ENCODE measurements around the gene EDC4. TPM values are rescaled to one million over a fixed set of nuclear protein-coding genes. Genes with fewer than 3 reads are reported as not detected.

EDC4 gene
- total RNA-seq, 1 experiment from 2014 or later = 100 TPM

GRCh38 chr16:67877064-67877463, 4.2 kb downstream of the EDC4 start:
- ATAC-seq (no peak), DNase-seq (ENCODE audit: low read depth, low spot score) (no peak)
- Histone ChIP-seq H3K27me3 (ENCODE audit: insufficient read depth, low read length) (no peaks in the 10 kb centered on the region), H2AFZ (ENCODE audit: low read depth, low read length, poor library complexity, severe bottlenecking) (no peak overlapping the region), H3K36me3 (ENCODE audit: control insufficient read depth in 1 of 2, insufficient read depth in 2 of 2, low read length in 2 of 2) (peaks cover 41 to 56% of the 10 kb centered on the region in 2 experiments; a peak in 3 of 4 replicates), H3K4me1 (ENCODE audit: control insufficient read depth in 1 of 2, insufficient read depth in 2 of 2, low read length in 2 of 2) (peaks cover 7 to 17% of the 10 kb centered on the region in 2 experiments), H4K20me1 (ENCODE audit: insufficient read depth) (no peaks in the 10 kb centered on the region), H3K9me2 (ENCODE audit: insufficient read depth) (no peaks in the 10 kb centered on the region), H3K9ac (ENCODE audit: low read length) (no peak overlapping the region), H3K79me2 (ENCODE audit: insufficient read depth, low read length) (peaks cover 39% of the 10 kb centered on the region), H3K9me3 (ENCODE audit: control insufficient read depth in 1 of 2, insufficient read depth in 1 of 2, low read depth in 1 of 2, low read length in 2 of 2) (no peaks in the 10 kb centered on the region), H3K4me3 (replicated peaks in 1 of 2; ENCODE audit: low read depth in 1 of 2, low read length in 2 of 2) (no peak overlapping the region), H3K4me2 (ENCODE audit: low read length) (no peak overlapping the region), H3K27ac (ENCODE audit: low read depth, low read length) (no peak overlapping the region)
- intact Hi-C loops (cut with micrococcal nuclease) = no loop called here
- CTCF ChIA-PET = no interaction called here
- POLR2A ChIA-PET = no interaction called here
- RAD21 ChIA-PET (ENCODE audit: low non-redundant PET in 1 of 2, low total read pairs in 2 of 2, uncharacterized antibody in 2 of 2, unreplicated experiment in 2 of 2) = no interaction called here
- no peak for TF ChIP-seq JUND (IDR thresholded peaks at IDR 0.05)
- TF ChIP-seq POLR2A (IDR thresholded peaks at IDR 0.05; ENCODE audit: borderline replicate concordance, extremely low read depth, insufficient read depth, insufficient read length) = no peak
- no peak for TF ChIP-seq EZH2phosphoT487 (IDR thresholded peaks at IDR 0.05; ENCODE audit: borderline replicate concordance)
- no peak for TF ChIP-seq ELF1 (IDR thresholded peaks at IDR 0.05; ENCODE audit: borderline replicate concordance, low read depth)
- no peak for TF ChIP-seq SRF (IDR thresholded peaks at IDR 0.05; ENCODE audit: low read depth)
- TF ChIP-seq SIN3A (IDR thresholded peaks at IDR 0.05; ENCODE audit: low read depth) = no peak
- no peak for TF ChIP-seq ZNF274 (IDR thresholded peaks at IDR 0.05; ENCODE audit: low read depth, low read length)
- no peak for TF ChIP-seq POLR2AphosphoS5 (IDR thresholded peaks at IDR 0.05; ENCODE audit: low read depth, low read length)
- no peak for TF ChIP-seq ATF3 (IDR thresholded peaks at IDR 0.05)
- no peak for TF ChIP-seq CEBPB (IDR thresholded peaks at IDR 0.05; ENCODE audit: low read depth)
- no peak for TF ChIP-seq FOSL1 (IDR thresholded peaks at IDR 0.05; ENCODE audit: low read depth)
- no peak for TF ChIP-seq MAX (IDR thresholded peaks at IDR 0.05)
- TF ChIP-seq EZH2 (IDR thresholded peaks at IDR 0.05) = no peak
- TF ChIP-seq TCF7L2 (IDR thresholded peaks at IDR 0.05; ENCODE audit: borderline replicate concordance, extremely low read depth, insufficient read depth, insufficient read length) = no peak
- no peak for TF ChIP-seq RAD21 (IDR thresholded peaks at IDR 0.05; ENCODE audit: low read depth)
- TF ChIP-seq CTCF (IDR thresholded peaks at IDR 0.05 in 2 of 3, conservative IDR thresholded peaks at IDR 0.05 in 1 of 3; ENCODE audit: borderline replicate concordance in 1 of 3, insufficient read depth in 1 of 3, low read depth in 2 of 3, low read length in 2 of 3) = no peak
- no TSS peak for BruUV-seq (replicated peaks)
